Activated CD4-positive, CD25-positive, alpha-beta regulatory T cell (primary cell): ENCODE data around the gene RNF148.
"Not testable (repeated sequence)": the region's sequence is repeated elsewhere in the genome, so short reads cannot be mapped to it uniquely, and the experiment has no call there.

ENCODE experiments used
- DNase-seq, 4 experiments: peaks; one replicate each; lab custom pipeline; 2025; lab: John Stamatoyannopoulos, UW

RNF148 gene

DNA sequence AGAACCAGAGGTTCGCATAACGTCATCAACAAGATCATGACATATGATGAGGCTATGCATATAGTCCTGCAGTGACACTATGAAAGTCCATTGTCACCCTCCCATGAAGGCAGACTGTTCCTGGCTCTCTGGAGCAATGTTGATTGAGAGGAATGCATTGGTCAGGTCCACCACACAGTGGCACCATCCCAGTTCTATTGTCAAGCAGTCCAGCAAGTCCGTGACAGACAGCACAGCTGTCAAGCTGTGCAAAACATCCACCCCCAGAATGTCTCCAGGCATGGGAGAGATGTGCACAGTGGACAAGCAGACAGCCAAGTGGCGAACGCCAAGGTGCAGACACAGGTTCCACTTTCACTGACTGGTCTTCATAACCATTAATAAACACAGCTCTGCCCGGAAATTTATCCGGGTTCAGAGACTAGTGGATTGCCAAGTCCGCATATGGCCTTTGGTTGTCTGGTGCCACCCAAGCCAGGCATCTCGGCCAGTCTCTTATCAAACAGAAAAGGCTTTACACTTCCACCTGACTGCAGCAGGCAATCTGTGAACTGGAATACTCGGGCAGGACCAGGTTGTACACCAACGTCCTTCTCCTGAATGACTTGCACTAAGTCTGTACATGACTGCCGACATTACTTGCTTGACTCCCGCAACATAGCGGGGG lies 11.0 kb downstream of the RNF148 start:
- no peak for DNase-seq

DNA sequence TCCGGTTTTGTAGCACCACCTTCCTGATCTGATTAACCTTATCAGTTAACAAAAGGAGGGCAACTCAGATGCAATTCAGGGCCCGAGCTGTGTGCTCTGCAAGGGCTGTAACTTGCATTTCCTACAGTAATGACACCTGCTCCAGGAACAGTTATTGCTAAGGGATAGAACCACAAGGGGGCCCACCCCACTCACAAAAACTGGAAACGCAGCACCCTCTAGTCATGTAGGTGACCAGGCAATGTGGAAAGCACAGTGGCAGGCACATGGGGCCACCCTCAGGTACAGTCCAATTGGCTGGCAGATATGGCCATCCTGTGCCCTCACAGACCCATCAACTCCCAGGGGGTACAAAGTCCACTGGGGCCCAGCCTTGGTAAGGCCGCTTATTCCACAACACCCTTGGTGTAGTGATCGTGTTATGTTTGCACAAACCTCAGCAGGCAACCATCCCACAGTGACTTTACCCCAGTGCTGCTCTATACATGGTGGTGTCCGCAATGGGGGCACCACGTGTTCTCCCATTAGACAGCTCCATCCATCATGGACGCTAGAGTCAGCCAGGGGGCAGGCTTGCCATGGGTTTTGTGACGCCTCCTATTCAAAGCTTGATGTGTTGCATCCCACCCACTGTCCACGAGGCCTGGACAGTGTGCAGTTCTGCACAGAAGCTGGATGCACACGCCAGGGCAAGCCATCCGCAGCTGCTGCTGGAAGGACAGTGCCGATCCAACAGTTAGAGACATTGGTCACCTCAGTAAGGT lies 13.2 kb downstream of the RNF148 start:
- no peak for DNase-seq

DNA sequence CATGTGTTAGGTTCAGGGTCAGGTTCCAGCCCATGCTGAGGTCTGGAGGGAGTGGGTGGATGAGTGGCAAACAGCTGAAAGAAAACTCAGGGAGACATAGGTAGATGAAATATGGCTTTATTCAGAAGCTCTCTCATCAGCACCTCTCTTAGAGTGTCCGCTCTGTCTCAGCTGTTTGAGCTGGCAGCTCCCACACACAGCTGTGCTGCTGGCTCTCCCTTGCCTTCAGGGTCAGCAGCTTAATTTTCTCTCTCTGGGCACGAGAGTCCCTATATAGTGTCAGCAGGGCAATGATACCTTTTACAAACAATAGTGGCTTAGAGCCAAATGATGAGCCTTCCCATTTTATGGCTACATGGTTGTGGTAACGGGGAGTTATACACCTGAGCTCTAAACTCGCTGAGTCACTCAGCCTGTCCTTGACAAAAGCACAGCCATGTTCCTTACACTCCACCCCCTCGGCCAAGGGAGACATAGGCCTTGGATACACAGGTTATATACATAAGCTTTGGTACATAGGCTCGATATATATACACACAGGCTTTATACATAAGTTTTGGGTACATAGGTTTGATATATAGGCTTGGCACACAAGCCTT lies 14.2 kb downstream of the RNF148 start:
- no peak for DNase-seq

DNA sequence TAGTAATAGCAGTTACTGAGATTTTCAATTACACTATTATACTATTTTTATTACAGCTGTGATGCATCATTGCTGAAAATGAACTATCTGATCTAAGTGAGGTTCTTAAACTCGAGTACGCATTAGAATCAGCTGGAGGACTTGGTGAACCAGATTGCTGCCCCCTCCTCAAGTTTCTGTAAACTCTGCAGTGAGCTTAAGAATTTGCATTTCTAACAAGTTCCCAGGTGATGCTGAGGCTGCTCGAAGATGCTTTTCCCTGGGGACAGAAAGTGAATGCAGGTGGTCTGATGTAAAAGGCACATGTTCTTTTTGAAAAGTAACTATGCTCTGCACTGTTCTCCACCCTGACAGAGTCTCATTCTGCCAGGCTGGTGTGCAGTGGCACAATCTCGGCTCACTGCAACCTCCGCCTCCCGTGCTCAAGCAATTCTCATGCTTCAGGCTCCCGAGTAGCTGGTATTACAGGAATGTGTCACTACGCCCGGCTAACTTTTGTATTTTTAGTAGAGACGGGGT lies 16.3 kb downstream of the RNF148 start:
- DNase-seq, result no peak

DNA sequence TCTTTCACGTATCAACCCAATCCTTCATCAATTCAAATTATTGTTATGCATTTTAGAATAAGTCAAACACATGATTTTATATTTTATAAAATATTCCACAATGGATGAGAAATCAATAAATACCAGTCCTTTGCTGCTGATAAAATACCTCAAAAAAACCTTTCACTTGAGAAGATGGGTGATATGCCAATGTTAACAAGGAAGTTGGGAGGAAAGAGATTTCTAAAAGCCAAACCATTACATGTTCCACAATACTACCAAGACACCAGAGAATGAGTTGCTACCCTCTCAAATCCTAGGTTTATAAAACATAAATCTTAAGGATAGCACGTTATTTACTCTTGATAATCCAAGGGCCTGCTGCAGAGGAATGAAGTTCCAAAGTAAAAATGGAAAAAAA lies 18.2 kb downstream of the RNF148 start:
- DNase-seq, result no peak

DNA sequence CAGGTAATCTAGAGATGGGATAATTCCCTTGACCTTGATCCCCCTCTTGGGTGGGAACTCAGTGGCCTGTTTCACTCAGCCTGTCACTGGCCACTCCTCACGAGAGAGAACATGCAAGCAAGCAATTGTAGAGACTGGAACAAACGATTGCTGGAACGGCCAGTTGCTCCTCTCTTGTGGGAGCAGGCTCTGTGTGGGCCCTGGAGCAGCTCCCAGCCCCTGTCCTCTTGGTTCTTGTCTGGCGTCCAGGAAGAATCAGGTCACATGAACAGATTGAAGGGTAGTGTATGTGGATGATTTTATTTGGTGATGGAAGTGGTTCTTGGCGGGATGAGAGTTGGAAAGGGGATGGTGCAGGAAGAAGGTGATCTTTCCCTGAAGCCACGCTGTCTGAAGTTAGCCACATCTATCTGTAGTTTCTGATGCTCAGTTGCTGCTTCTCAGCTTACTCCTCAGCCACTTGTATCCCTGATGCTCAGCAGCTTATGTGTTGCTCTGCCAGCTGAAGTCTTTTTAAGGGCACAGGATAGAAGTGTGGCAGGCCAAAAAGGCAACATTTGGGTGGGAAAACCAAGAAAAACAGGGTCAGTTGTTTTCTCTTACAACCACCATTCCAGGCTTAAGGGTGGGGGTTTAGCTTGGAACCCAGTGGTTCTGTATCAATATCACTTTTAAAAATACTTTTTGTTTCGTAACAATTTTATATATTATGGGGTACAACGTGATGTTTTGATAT lies 19.7 kb downstream of the RNF148 start:
- DNase-seq, result no peak

DNA sequence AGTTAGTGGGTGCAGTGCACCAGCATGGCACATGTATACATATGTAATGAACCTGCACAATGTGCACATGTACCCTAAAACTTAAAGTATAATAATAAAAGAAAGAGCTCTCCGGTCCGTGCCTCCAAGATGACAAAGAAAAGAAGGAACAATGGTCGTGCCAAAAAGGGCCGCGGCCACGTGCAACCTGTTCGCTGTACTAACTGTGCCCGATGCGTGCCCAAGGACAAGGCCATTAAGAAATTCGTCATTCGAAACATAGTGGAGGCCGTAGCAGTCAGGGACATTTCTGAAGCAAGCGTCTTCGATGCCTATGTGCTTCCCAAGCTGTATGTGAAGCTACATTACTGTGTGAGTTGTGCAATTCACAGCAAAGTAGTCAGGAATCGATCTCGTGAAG lies 21.5 kb downstream of the RNF148 start:
- DNase-seq, result not testable (repeated sequence)

DNA sequence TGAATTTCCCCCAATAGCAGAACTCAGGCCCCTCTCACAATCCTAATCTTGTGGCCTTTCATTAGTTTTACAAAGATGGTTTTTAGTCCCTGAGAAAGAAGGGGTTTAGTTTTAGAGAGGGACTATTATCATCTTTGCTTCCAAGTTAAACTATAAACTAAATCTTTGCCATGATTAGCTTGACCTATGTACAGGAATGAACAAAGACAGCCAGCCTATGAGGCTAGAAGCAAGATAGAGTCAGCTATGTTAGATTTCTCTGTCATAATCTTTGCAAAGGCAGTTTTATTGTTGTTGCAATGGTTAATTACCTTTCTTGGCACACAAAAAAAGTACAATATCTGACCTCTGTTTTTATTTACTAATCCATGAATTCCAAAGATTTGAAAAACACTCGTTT lies 22.9 kb downstream of the RNF148 start:
- DNase-seq, result no peak

DNA sequence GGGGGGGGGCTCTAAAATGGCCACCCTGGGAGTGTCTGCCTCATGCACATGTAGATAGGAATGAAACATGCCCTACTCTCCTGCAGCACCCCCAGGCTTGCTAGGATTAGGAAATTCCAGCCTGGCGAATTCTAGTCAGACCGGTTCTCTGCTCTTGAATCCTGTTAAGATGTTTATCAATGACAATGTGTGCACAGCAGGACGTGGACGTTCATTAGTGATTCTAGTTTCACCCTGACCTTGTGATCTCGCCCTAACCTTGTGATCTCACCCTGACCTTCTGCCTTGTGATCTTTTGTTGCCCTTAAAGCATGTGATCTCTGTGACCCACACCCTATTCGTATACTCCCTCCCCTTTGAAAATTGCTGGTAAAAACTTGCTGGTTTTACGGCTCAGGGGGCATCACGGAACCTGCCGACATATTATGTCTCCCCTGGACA lies 23.4 kb downstream of the RNF148 start:
- DNase-seq, result not testable (repeated sequence)

DNA sequence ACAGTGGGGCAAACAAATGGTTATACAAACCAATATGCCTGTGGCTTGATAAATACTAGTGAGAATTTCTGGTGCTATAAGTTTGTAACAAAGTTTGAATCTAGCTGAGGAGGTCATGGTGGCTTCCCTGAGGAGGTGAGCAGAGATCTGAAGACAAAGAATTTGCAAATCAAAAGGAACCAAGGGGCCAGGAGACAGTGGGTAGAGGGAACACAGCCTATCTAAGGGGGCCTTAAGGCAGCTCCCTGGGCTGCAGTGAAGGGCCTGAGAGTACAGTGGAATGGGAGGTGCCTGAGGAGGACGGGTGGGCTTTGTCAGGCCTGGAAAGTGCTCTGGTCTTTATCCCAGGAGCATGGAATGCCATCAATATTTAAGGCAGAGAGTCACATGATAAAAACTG lies 25.6 kb downstream of the RNF148 start:
- DNase-seq, result no peak

DNA sequence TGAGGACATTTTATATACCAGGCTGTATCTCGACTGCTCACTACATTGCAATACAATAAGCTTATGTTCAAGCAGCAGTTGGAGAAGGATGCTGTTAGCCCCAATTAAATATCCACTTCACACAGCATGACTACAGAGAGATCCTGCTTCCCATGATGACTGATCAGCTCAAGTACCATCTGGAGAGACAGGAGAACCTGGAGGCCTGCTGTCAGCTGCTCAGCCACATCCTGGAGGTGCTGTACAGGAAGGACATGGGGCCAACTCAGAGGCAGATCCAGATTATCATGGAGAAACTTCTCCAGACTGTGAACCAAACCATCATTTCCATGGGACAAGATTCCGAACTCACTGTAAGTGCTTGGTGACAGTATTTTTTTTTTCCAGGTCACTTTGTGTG lies 26.3 kb downstream of the RNF148 start:
- DNase-seq, result no peak

DNA sequence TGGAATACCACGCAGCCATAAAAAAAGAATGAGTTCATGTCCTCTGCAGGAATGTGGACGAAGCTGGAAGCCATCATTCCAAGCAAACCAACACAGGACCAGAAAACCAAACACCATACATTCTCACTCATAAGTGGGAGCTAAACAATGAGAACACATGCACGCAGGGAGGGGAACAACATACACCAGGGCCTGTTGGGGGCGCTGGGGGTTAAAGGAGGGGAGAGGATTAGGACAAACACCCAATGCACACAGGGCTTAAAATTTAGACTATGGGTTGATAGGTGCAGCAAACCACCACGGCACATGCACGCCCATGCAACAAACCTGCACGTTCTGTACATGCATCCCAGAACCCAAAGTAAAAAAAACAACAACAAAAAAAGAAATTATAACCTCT lies 27.1 kb downstream of the RNF148 start:
- DNase-seq, result no peak

DNA sequence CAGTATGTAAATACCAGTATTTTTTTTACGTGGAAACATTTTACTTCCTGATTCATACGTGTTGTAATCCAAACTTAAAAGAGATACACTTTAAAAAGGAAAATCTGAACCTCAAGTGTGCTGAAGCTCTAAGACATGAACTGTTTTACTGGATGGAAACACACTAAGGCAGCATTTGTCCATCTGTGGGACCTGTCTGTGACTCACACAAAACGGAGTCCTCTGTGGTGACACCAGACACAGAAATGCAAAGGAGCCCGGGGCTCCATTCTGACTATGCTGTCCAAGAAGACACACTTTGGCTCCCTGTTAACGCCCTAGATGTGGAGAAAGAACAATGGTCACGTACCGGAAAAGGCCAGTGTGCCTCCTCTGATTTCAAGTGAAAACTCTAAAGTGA lies 27.7 kb downstream of the RNF148 start:
- no peak for DNase-seq

DNA sequence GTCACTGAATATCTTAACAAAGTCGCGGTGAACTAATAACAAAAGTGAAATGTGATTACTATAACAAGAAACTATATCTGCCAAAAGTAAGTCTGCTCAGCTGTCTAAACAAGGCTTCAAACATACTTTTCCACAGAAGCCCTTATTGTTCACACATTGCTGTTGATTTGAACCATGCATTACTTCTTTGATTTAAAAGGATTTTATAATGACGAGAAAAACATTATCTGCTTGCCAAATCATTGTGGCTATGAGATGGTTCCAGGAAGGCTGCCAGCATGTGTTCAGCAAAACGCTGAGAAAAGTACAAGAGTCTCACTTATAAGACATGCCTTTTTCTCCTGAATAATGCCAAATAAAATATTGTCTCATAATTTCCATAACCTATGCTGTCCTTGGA lies 28.2 kb downstream of the RNF148 start:
- DNase-seq, result no peak

DNA sequence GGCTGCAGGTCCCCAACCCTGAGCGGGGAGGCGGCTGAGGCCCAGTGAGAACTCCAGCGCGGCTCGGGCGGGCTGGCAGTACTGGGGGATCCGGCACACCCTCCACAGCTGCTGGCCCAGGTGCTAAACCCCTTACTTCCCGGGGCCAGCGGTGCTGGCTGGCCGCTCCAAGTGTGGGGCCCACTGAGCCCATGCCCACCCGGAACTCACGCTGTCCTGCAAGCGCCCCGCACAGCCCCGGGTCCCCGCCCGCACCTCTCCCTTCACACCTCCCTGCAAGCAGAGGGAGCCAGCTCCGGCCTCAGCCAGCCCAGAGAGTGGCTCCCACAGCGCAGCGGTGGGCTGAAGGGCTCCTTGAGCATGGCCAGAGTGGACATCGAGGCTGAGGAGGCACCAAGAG lies 28.8 kb downstream of the RNF148 start:
- DNase-seq, result no peak

DNA sequence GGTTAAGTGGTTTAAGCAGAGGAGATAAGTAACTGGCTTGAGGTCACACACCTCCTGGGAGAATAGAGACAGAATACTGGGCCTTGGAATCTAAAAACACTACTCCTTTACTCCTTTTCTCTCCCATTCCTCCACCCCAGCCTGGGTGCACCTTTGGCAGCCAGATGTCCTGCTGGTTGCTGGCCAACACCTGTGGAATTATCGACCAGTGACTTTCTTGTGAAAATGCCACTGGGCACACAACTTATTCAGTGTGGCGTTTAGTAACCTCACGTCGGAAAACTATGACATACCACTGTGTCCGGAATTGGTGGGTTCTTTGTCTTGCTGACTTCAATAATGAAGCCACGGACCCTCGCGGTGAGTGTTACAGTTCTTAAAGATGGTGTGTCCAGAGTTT lies 30.2 kb downstream of the RNF148 start:
- no peak for DNase-seq

DNA sequence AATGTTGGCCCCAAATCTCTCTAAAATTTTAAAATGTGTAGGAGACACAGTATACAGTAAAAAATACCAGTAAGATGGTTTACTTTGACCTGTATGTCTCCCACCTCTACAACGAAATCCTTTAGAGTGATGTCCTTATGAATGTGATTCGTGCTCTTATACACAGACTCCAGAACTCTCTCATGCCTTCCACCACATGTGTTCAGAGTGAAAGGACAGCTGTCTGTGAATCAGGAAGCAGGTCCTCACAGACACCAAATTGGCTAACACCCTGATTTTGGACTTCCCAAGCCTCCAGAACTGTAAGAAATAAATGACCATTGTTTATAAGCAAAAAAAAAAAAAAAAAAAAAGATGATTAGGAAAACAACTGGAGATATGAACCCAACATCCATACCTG lies 39.0 kb downstream of the RNF148 start:
- no peak for DNase-seq

DNA sequence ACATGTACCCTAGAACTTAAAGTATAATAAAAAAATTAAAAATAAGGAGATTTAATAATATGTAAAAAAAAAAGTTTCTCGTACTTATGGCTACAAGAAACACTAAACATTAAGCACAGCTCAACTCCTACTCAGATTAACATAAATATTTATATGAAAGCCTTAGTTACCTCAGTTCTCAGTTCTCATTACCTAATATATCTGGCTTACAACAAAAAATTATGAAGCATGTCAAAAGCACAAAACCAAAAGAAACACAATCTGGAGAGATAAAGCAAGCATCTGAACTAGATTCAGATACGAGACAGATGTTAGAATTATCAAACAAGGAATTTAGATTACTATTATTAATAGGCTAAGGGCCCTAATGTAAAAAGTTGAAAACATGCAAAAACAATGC lies 43.9 kb downstream of the RNF148 start:
- no peak for DNase-seq

DNA sequence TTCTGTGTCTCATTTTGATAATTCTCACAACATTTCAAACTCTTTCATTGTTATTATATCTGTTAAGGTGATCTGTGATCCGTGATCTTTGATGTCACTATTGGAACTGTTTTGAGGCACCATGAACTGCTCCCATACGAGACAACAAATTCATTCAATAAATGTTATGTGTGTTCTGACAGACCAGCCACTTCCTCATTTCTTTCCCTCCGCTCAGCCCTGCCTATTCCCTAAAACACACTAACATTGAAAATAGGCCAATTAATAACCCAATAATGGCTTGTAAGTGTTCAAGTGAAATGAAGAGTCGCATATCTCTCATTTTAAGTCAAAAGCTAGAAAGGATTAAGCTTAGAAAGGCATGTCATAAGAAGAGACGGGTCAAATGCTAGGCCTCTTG lies 49.0 kb downstream of the RNF148 start:
- no peak for DNase-seq

DNA sequence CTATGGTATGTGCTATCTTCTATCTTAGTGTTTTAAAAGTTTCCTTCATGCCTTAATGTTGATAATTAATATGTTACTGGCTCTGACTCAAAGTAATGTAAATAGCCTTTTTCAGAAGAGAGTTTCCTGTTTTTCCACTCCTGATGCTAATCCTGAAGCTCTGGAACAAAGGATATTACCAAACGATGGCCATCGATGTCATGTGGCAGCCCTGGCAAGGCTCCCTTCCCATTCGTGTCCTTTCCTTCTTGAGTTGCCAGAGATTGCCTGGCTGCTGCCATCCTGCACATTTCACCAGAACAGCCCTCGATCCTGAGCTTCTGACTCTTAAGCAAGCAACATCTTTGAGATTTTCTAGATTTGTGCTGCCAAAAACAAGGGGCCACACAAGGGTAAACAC lies 49.8 kb downstream of the RNF148 start:
- no peak for DNase-seq
